GM18520 (cell line): ENCODE results near the gene OSBPL2.

ENCODE experiments used
- ATAC-seq: cut with Tn5 transposase; IDR thresholded peaks from one replicate; pipeline ENCODE4 v1.9.1; 2021; ENCODE audit not compliant: unreplicated experiment

Gene OSBPL2

GRCh38 chr20:62219992-62220665, 18.2 kb upstream of the OSBPL2 start, which contains the start of gene HRH3:
HRH3 (minus strand) TSS chr20:62220278; CDS start chr20:62219970, 308 bp downstream.
- ATAC-seq = no peak

DNA sequence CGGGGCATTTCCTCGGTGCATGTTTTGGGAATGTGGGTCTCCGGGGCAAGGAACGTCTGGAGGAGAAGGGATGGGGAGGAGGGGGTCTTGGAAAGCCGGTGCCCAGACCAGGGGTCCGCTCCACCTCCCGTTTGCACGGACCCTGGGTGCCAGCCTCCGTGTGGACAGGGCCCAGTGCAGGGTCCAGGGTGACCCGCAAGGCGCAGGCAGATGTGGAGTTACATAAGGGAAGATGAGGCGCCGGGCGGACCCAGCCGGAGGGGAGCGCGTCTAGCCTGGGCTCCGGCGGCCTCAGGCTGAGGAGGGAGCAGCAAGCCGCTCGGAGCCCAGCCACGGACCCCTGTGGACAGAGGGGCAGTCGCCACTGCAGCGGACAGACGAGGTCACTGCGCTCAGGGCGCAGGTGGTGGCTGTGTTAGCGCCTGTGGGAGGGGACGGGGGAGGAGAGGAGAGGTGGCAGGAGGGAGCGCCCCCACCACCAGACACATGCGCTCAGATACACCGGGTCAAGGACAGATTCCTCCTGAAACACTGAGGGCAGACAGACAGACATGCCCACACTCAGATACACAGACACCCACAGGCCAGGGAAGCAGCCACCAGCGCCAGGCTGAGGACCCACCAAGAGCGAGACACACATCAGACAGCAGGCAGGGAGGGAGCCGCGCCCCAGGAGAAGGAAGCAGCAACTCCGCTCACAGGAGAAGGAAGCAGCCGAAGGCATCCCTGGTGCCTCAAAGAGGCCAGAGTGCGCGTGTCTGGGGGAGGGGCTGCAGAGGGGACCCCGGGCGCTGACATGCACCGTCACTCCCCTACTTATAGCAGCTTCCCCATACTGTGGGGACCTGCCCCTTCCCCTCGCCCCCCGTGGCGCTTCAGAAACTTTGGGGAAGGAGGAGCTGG, 17.4 kb upstream of the OSBPL2 start:
- no peak for ATAC-seq

- no peak for ATAC-seq
Measured at GRCh38 chr20:62222266-62222850, 16.0 kb upstream of the OSBPL2 start.

GRCh38 chr20:62222972-62223371, 15.3 kb upstream of the OSBPL2 start:
- ATAC-seq = no peak

- ATAC-seq = no peak
Measured at GRCh38 chr20:62223571-62223970, 14.8 kb upstream of the OSBPL2 start.

- ATAC-seq = no peak
Measured at GRCh38 chr20:62224113-62224855, 14.0 kb upstream of the OSBPL2 start.

GRCh38 chr20:62225026-62225425, 13.3 kb upstream of the OSBPL2 start:
- no peak for ATAC-seq

DNA sequence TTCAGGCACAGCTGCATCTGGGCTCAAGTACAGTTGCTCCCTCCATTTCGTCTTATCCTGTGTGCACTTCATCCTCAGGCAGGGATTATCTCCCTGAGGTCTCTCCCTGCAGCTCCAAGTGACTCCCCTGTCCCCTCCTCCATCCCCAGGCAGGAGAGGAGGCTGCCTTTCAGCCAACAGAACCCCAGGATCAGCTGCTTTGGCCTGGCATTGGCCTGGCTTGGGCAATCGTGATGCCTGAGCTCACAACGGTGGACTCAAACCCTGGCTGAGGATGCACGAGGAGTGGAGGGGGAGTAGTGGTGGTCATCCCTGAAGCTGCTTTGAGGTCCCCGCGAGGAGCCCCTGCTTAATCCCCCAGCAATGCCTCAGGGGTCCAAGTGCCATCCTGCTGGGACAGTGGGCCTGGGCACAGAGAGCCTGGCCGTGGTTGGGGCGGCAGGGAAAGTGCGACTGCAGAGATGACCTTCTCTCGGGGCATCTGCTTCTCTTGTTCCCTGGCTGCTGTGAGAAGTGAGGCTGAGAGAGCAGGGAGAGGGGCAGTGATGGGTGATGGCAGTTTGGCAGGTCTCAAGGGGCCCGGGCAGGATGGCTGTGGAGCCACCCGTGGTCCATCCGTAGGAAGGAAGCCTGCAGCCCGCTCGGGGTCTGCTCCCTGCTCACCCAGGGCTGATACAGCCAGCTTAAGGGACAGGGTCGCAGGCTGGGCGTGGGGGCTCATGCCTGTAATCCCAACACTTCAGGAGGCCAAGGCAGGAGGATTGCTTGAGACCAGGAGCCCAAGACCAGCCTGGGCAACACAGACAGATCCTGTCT, 12.3 kb upstream of the OSBPL2 start:
- no peak for ATAC-seq

DNA sequence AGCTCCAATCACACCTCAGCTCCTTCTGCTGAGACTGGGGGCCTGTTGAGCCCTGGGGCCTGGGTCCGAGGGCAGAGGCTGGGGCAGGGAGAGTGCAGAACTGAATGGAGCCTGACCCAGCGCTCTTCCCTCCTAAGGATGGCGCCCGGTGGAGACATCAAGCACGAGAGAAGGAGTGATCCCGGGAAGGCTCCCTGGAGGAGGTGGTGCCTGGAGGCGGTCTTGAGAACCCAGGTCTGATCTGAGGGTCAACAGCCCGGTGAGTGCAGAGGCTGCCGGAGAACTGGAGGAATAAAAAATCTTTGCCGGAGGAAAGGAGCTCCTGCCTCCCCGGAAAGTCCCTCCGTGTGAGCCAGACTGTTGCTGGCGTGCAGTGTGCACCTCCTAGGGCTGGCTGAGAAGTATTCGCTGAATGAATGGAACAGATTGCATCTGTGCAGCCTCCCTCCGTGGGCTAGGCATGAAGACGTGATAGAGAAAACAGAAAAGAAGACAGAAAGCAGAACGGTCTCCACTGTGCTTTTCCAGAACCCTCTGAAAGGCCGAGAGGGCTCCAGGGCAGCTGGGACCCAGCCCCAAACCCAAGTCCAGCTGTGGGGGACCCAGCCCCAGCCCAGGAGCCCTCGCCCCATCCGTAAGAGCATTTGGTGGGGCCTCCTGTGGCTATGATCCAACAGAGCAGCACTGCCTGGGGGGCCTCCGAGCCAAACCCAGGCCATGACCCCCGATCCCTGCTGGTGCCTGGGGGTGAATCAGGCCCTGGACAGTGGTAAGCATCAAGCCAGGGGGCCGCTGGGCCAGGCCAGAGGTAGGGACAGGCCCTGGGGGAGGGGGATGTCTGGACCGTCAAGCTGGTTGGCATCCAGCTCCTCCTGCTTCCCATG, 11.4 kb upstream of the OSBPL2 start:
- ATAC-seq = no peak

GRCh38 chr20:62227591-62227976, 10.7 kb upstream of the OSBPL2 start:
- no peak for ATAC-seq

DNA sequence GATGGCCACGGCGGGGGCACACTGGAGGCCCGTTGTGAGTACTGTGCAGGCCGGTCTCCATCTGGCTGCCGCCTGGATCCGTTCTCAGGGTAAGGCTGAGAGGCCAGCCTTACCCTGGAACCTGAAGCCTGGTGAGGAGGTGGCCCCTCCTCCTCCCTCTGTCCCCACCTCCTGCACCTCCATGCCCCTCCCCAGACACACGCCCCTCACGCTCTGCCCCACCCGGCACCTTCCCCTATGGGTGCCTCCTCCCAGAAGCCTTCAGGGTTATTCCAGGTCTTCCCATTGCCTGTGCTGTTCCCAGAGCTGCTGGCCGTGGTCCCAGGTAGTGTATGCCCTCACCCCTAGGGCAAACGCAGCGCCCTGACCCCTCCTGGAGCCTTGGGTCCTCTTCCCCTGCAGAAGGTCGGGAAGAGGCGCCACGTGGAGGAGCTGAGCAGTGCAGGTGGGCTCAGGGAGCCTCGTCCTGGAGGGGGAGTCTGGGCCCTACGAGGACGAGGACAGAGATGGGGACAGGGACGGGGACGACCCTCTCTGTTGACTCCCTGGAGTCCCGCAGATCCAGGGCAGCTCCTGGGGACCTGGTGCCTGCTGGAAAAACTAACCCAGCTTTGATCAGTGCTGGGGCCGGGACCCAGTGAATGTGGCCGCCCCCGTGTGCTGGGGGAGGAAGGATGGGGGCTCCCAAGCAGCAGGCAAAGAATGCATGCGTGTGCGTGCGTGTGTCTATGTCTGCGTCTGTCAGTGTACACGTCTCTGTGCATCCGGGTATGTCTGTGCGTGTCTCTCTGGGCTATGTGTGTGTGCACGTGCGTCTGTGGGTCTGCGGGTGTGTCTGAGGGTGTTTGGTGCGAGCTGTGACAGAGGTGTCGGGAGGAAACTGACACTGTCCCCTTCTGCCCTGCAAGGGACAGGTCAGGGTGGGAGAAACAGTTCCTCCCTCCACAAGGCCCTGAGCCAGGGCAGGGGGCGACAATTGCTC, 10.1 kb upstream of the OSBPL2 start:
- no peak for ATAC-seq

- no peak for ATAC-seq
Measured at GRCh38 chr20:62228982-62229545, 9.3 kb upstream of the OSBPL2 start.

DNA sequence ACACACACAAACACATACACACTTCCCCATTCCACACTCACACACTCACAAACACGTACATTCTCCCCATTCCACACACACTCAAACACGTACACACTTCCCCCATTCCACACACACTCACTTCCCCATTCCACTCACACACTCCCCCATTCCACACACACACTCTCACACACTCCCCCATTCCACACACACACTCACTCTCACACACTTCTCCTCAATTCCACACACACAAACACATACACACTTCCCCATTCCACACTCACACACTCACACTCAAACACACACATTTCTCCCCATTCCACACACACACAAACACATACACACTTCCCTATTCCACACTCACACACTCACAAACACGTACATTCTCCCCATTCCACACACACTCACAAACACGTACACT, 8.7 kb upstream of the OSBPL2 start:
- ATAC-seq = no peak

DNA sequence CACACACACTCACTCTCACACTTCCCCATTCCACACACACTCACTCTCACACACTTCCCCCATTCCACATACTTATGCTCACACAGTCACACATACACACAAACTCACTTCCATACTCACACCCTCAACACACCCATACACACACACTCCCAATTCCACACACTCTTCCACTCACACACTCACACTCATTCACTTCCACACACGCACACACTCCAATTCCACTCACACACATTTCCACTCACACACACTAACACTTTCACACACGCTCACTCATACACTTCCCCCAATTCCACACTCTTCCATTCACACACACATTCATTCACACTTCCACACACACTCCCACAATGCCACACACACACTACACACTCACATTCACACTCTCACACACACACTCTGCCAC, 8.0 kb upstream of the OSBPL2 start:
- no peak for ATAC-seq

DNA sequence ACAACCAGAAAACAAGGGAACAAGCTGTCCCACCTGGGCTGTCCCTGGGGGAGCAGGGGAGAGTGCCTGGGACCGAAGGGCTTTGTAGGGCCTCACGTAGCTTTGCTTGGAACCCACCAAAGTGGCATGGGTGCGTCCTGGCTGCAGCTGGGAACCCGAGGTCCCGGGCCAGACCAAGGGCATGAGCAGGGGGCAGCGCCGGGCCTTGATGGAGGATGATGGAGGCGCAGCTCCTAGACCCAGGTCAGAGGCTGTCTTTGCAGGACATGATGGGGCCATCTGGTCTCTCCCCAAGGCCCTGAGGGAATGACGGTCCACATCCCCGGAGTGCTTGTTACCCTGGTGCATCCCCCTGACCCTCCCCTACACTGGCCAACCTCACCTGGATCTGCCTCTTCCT, 7.6 kb upstream of the OSBPL2 start:
- no peak for ATAC-seq

- no peak for ATAC-seq
Measured at GRCh38 chr20:62231292-62231691, 7.0 kb upstream of the OSBPL2 start.

DNA sequence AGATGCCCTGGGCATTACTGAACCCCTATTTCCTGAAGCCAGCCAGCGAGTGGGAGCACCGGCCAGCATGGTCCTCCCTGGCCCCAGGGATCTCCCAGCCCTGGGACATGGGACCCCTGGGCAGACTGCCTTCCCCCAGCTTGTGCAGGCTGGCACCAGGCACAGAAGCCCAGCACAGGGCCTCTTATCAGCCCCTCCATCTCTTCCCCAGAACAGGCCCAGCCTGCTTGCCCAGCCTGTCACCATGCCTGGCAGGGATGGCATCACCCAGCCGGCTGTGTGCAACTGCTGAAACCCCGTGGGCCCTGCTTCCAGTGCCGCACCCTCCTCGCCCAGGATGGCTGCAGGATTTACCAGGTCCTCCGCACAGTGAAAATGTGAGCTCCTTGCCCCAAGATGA, 6.1 kb upstream of the OSBPL2 start:
- ATAC-seq = no peak
